DOHH2 (cell line): ENCODE data around the gene HIPK2.

Experiments used
- CTCF ChIP-seq: fragments of 200-600 bp; sonication (generic); IDR thresholded peaks from one replicate; pipeline ENCODE4 v1.5.1; 2014; ENCODE audit warnings: antibody characterized with exemption, mild to moderate bottlenecking, low read depth, low read length; ENCODE audit not compliant: poor library complexity, severe bottlenecking
- EZH2phosphoT487 ChIP-seq: fragments of 200-600 bp; sonication (generic); IDR thresholded peaks from 2 replicates; pipeline ENCODE4 v1.6.1; 2017; ENCODE audit warnings: borderline replicate concordance, mild to moderate bottlenecking, antibody characterized with exemption, low read length, moderate library complexity, mixed read lengths

DNA sequence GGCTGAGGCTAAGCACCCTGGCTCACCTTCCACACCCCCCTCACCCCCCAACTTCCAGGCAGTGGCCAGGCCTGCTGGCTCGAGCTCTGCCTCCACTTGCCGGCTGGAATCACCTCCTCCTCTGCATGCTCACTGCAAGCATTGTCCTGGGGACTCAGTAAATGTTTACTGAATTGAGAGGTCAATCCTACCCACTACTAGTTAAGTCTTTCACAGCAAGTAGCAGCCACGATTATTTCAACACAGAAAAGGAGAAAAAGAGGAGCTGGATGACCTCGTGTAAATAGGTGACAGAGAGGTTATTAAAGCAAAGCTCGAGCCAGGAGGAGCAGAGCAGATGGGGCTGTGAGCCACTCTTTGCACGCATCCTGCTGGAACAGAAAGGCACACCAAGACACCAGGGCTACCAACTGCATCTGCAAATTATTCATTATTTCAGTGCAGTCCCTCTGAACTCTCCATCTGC lies 32.1 kb downstream of the HIPK2 start:
- no peak for TF ChIP-seq CTCF
- no peak for TF ChIP-seq EZH2phosphoT487
